Fibroblast of skin of right biceps (primary cell): ENCODE results near the gene SCML1.

Experiments
- DNase-seq: peaks from one replicate; pipeline ENCODE4 v3.0.0-alpha.2; 2013

SCML1 gene

DNA sequence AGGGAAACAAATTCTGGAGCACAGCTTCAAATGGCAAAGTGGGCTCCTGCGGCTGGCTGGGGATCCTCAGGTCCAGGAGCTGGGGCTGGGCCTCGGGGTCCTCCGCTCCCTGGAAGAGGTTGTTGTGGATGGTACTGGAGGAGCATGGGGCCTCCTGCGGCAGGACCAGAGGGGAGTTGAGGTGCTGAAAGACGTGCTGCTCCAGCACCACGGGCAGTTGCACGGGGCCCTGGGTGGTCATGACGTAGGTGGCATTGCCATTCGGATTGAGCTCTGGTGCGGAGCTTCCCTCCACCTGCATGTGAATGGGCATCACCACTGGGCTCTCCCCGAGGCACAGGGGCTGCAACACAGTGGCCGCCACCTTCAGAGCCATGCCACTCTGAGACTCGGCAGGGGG, 64.1 kb downstream of the SCML1 start:
- DNase-seq: no peak

DNA sequence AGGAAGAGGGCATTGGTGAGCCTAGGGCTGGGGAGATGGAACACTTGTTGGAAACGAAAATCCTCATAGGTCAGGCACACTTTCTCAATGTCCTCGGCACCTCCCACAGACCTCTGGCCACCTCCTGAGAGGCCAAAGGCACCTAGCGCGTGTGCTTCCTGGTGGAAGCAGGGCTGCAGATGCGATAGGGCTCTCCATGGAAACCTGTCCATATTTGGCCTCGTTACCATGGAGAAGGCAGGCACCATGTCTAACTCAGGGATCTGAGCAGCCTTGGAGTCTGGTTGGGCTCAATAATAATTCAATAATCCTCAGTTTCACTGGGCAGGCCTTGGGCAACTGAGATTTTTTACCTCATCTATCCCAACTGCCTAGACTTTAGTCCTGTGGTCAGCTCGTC, 65.5 kb downstream of the SCML1 start:
- DNase-seq: no peak

- no peak for DNase-seq
These were observed 66.2 kb downstream of the SCML1 start for GRCh38 chrX:17803449-17803848.
